Colon (tissue), 2 donors: ENCODE data around the gene SFT2D1.

Experiments used
- FAIRE-seq: peaks from 2 replicates; lab custom pipeline; 2012; peaks lifted over from hg19 to GRCh38; lab: Jason Lieb, UNC
- donor health status: control.
- donor health status: control.

Gene SFT2D1

DNA sequence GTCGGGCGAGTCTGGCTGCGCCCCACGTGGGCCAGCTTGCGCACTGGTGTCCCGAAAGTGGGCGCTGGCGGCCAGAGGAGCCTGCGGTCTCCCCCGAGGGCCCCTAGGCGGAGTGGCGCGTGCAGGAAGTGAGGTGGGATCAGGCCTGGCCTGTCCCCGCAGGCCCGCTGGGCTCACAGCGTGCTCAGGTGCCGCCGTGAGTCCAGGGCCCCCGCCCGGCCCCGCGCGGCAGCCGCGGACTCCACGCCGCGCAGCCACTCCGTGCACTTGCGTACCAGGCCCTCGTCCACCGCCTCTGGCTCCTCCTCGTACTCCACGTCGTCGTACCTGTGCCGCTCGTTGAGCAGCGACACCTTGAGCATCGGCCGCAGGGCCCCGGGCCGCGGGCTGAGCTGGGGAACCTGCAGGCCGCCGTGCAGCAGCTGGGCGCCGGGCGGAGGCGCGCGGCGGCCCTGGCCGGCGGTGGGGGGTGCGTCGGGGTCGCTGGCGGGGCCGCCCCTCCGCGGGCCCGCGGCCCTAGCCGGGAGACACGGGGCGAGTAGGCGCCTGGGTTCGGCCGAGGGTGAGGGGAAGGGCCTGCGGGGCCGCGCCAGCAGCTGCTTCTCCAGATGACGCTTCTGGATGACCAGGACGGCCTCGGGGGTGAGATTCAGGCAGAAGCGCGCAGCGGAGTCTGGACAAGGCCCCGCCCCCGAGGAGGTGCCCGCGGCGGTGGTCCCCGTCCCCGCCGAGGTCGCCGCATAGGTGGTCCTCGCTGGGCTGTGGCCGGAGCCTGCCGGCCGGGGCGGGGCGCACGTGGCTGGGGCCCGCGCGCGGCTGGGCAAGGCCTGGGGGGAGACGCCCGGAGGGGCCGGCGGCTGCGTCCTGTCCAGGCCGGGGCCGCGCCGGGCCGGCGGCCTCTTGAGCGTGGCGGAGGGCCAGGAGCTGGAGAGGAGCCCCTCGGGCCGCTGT is 35.0 kb downstream of the SFT2D1 start:
- FAIRE-seq, result no peak

DNA sequence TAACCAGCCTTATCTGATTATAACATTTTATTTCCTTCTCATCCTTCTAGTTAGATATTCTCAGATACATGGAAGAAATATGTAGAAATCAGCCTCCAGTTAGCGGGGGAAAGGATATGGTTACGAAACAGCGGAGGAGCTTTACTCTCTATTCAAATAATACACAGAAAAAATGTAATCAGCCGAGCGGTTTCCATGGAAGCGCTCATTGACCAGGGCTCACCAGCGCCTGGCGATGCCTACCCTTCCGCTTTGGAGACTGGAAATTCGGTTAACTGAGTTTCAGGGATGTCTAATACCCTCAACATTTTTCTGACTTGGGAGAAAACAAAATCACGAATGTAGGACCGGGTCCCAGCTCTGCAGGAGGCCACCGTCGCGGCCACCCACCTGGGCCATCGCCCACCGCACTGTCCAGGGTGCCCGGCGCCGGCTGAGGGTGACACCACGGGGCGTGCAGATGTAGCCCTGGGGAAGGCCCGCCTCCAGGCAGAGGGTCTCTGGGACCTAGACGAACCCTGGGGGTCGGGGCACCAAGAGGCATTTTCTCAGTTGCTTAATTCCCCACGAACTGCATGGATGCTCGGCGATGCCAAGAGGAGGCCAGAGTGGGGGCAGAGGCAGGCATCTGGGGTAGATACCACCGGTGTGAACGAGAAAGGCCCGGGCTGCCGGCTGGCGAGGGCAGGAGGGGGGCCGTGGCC is 35.8 kb downstream of the SFT2D1 start:
- no peak for FAIRE-seq

DNA sequence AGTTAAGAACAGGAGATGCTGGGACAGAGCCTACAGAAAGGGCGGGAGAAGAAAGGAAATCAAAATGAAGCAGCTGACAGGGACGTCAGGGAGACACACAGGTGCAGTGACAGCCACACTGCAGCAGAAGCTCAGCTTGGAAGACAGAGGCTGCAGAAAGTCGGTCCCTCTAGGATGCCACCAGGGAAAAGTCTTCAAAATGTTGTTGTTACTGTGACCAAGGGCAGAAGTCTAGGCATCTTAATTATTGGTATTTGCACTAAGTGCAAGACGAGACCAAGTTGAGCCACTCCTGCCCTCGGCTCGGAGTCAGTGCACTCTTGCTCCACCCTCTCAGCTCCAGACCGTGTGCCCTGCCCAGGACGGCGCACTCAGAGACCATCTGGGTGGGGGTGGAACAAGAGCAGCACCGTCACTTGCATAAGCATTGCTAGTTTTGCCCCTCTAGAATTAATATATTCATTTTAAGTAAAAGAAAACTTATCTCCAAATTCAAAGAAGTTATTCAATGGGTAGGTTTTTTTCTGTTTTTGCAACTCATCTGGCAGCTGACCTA is 36.7 kb downstream of the SFT2D1 start:
- FAIRE-seq, result no peak

DNA sequence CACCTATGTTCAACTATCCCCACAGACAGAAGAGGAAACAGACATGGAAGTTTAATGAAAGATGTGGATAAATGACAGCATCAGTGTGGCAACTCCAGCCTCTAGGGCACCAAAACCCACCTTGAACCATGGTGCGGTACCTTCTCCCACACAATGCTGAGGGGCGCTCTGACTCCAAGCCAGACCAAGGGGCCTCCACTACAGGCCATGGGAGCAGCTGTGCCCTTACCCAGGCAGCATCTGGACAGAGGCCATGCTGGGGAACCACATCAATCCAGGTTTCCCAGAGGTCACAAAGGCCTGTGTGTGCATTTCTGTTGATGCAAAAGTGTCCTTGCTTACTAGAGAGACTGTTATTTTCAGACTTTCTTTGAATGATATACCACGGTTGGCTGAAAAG is 38.2 kb downstream of the SFT2D1 start:
- FAIRE-seq, result no peak

DNA sequence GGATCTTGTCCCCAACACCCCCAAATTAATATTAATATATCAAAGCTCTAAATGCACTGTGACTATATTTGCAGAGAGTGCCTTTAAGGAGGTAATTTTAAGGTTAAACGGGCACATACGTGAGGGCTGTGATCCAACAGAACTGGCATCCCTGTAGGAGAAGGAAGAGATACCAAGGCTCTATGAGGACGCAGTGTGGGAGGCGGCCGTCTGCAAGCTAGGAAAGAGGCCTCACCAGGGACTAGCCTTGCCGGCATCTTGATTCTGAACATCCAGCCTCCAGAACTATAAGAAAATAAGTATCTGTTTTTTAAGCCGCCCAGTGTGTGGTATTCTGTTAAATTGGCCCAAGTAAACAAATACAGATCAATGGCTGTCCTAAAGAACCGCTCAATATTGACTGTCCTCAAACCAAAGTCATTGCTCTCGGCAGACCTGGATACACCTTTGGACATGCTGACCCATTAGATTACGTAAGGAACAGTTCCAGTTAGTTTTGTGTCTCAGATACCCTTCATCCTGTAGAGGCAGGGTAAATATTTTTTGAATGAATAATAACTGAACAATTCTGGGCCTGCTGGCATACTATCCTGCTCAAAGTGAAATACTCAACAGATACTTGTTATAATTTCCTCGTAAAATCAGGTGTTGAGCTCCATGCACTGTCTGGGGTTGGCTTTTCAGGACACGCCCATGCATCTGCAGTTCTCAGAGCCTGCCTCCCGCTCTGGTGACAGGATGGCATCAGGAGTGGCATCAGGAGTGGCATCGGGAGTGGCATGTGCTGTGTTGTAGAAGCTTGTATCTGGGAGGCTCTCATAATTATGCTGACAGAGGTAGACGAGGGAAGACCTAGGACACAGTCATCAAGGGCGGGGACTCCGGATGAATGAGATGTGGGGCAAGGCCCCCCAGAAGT is 40.5 kb downstream of the SFT2D1 start:
- FAIRE-seq, result no peak

DNA sequence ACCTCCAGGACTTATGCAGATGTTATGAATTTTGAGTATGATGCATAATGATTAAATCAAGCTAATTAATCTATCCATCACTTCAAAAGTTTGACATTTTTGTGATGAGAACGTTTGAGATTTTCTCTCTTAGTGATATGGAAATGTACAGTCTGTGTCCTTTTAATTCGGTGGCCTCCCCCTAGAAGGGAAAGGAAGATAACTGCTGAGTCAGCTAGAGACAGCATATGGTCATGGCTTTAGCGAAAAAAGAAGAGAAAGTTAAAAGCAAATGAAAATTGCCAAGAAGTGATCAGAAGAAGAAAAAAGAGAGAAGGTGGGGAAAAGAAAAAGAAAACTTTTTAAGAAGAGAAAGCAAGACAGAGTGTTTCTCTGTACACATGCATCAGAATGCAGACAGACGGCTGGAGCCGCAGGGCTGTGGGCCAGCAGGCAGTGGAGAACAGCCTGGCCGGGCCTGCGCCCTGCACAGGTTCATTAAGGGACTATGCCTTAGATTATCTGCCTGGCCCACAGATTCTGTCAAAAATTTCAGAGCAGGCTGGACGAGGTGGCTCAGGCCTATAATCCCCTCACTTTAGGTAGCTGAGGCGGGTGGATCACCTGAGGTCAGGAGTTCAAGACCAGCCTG is 41.9 kb downstream of the SFT2D1 start:
- FAIRE-seq, result no peak

DNA sequence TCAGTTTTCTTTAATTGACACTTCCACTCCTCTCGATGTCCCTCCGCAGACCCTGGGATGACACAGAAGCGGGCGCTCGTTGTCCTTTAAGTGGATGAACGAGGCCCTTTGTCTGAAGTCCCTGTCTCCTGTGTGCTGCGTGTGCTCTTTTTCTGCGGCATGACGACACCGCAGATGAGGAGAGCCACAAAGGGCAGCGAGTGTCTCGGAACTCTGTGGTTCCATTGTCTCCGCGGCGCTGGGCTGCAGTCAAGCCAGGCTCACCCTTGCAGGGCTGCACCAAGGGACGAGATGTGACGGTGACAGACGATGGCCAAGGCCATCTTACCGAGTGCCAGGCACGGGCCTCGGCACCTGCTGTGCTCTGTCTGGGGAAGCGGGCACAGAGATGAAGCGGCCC is 44.7 kb downstream of the SFT2D1 start:
- FAIRE-seq, result no peak

DNA sequence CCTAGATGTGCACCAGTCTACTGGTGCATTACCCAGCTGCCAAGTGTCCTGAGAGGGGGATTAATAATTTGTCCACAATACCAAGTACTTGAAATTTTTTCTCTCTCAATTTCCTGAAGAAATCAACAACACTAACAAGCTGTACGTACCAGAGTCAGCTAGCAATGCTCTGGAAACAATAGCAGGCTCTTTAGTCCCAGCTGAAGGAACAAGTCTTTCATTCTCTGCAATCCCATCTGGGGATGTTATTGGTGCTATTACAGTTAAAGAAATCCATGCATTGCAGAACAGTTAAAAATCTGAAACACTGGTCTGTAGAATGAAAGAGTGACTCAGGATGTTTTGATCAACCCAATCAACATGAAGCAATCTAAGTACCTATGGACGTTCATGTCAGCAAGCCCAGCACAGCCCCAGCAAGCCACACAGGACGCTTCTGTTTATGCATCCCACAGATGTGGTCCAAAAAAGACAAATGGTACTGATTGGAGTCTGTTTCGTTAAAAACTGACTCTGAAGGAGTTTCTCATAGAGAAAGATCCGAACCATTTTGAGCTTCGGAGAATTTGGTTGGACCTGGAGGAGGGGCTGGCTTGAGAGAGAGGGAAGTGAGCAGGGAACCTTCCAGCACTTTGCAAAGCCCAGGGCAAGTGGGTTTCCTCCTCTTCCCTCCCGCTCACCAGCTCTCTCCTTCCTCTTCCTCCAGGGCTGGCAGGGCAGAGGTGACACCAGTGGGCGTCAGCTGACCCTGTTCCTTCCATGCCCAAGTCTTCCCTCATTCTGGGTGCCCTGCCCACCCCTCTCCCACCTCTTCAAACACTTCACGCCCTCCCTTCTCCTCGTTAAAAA is 46.1 kb downstream of the SFT2D1 start:
- FAIRE-seq, result no peak

DNA sequence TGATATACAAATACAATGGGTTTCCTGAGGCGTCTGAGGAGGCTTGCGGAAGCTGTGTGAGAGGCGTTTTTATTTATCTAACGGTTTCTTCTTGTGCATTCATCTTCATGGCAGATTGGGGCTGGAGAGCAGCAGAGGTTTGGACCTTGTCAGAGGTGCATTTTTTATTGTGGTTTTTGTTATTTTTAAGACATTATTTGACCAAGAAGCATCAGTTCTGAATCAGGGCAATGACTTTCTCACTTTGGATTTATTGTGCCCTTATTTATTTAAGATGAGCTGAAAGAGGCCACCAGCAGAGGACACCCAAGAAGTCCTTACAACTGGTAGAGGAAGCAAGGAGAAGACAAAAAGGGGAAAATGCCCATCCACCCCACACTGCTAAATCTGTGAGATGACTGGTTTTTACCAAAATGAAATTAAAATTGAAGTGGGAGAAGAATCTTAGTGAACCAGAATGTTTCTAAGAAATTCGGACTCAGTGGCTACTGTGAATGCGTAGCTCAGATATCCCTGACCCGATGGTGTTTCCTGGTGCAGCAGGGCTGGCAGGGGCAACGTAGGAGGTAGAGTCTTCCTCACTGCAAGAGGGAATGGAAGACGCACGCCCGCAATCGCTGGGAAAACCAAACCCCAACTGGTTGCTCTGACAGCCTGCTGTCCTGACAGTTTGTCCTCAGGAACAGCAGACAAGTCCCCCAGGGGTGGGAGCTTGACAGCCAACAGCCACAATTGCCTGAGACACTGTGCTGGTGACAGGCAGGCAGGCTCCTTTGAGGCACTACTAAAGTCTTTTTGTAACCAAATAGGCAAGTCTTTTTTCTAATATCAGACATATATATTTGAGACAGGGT is 48.4 kb downstream of the SFT2D1 start:
- no peak for FAIRE-seq

DNA sequence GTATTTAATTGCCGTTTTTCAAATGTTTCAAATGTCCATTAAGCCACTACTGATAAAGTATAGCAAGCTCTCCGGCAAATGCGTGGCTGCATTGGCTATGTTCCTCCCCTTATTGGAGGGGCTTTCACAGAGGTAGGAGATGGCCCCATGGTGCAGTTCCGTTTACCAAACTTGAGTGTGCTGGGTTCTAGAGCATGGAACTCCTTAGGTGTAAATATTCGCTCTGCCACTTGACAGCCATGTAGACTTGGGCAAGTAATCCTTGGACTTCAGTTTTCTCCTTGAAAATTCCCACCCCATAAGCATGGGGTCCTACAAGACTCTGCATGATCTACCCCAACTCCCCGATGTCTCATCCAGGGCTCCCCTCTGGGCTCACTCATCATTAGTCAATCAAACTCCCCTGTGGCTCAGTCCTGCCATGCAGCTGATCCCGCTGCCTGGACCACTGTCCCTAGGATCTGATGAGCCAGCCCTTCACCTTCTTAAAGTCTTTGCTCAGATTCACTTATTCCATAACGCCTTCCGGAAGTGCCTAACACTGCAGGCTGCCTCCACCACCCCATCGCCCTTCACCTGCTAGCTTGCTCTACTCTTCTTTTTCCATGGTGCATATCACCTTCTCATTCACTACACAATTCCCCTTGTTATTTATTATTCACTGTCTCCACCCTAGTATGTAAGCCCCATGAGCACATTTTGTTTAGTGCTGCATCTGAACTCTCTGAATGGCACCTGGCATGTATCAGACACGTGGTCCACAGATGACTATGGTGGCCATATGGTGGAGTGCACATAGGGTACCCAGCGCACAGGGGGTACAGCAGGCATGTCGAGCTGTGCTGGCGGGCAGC is 52.9 kb downstream of the SFT2D1 start:
- no peak for FAIRE-seq

DNA sequence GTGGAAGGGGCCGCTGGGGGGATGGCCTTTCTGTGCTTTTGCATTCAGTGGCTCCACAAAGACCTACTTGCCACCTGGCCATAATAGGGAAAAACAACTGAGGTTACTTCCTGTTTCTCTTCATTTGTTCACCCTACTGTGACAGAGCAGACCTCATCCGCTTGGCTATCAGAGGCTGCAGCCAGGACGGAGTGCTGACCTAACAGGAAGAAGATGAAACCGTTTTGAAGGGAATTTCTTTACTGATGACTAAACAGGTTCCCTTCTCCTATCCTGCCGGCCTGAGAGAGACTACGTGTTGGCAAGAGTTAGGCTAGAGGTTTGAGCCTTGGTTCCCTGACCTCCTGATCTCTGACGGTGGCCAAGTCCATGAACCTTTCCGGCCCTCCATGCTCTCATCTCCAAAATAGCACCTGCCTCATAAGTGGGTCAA is 55.5 kb downstream of the SFT2D1 start:
- no peak for FAIRE-seq

DNA sequence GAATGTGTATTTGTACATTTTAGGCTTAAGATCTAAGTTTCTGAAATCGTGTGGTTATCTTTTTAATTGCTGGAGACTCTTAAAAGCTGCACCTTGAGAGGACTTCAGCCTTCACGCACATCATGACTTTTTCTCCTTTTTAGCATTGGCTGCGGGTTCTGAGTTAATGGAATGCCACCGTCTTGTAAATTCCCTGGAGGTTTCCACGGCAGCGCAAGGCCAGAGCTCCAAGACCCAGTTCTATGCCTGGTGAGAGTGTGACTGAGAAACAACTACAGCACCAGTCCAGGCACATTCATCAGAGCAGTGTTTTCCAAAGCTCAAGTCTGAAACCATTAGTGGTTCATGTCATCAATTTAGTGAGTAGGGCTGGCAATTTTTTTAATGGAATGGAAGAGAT is 57.1 kb downstream of the SFT2D1 start:
- no peak for FAIRE-seq

DNA sequence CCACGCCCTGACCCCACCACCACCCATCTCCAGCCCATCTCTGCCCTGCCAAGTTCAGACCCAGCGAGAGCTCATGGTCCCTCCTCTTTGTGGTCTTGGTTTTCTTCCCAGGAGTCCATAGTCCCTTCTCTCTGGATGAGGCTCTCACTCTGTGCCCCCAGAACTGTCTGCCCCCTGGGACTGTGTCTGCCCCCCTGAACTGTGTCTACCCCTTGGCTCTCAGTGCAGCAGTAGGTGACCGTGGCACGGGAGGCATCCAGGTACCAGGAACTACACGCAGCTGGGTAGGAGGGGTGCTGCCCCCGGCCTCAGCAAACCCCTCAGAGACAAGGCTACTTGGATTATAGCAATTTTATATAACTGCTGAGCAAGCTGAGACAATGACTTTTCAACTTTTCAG is 57.7 kb downstream of the SFT2D1 start:
- no peak for FAIRE-seq

DNA sequence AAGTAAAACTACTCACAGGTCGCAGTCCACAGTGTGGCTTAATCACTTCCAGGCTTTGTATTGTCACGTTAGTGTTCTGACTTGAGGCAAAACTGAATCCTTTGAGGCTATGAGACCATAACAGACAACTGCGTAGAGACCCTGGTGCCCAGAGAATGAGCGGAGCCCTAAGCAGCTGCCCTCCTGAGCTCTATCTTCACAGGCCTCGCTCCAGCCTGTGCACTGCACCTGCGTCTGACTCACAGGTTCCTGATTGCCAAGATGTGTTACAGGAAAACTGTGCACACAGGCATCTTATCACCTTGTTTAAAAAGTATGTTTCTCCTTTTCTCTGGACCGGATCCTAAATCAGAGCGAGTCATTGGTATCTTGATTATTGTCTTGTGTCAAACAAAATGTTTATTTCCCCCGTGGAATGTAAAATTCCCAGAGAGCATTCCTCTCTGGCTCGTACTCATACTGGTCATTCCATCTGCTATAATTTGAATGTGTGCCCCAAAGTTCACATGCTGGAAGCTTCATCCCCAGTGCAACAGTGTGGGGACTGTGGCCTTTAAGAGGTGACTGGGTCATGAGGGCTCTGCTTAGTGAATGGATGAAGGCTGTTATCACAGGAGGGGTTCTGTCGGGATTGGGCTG is 59.8 kb downstream of the SFT2D1 start:
- no peak for FAIRE-seq

DNA sequence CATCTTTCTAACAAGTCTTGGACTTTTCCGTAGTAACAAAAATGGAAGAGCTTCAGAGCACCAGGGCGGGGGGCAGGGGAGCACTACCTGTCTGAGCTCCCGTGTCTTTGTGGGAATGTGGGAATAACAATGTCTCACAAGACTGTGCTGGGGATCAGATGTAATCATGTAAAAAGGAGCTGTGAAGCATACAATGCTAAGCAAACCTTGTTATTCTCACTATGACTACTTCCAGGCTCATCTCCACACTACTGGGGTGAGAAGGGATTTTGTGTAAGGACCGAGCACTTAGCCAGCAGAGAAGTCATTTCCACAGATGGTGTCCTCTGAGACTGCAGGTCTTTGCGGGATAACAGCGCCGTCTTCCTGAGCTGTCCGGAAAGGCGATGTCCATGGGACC is 61.2 kb downstream of the SFT2D1 start:
- no peak for FAIRE-seq

DNA sequence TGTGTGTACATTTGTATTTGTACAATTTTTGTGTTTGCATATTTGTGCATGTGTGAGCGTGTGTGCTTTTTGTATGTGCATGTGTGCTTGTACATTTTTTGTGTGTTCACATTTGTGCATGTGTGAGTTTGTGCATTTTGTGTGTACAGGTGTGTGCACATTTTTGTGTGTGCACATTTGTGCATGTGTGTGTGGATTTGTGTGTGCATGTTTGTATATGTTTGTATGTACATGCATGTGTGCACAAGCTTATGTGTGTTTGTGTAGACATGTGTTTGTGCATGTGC is 63.0 kb downstream of the SFT2D1 start:
- FAIRE-seq, result no peak

DNA sequence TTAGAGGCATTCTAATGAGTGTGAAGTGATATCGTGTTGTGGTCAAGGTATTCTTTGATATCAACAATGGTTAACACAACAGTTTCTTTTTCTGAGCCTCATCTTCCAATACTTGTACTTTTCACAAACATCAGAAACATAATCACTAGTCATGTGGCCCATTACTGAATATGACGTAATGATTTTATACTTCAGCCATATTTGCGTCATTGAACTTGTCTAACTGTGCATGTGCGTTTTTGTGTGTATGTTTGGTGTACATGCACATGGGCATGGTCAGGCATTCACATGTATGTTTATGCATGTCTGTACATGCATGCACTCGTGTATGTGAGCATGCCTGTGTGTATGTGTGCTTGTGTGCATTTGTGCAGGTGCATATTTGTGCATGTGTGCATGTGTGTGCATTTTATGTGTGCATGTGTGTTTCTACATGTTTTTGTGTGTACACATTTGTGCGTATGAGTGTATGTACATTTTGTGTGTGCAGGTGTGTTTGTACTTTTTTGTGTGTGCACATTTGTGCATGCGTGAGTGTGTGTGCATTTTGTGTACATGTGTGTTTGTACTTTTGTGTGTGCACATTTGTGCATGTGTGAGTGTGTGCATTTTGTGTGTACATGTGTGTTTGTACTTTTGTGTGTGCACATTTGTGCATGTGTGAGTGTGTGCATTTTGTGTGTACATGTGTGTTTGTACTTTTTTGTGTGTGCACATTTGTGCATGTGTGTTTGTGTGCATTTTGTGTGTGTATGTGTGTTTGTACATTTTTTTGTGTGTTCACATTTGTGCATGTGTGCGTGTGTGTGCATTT is 63.6 kb downstream of the SFT2D1 start:
- FAIRE-seq, result no peak
